ENCODE measurements around the gene NSD2.

NSD2 gene

DNA sequence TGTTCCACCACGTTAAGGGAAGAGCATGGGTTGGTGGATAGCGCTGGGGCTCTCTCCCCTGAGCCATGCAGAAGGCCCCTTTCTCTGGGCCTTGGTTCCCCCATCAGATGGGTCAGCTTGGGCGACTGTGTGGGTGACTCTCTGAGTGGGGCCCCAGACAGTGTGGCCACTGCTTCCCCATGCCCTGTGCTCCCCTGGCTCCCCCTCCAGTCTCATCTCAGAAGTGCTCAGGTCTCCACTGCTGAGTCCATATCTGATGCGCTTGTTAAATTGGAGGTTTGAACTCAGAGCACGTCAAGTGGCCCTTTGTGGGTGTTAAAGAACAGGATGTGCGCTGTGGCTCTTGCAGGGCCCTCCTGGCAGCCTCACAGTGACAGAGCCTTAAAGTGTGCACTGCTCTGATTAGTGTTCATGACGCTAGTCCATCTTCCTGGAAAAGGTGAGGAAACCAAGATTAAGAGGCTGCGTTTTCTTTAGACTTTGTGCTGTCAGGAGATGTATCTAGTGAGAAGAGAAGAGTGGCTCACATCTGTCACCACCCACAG, 77.8 kb downstream of the NSD2 start:
- no peak for DNase-seq

- no peak for DNase-seq
Measured at GRCh38 chr4:1950369-1950768, 79.2 kb downstream of the NSD2 start.

DNA sequence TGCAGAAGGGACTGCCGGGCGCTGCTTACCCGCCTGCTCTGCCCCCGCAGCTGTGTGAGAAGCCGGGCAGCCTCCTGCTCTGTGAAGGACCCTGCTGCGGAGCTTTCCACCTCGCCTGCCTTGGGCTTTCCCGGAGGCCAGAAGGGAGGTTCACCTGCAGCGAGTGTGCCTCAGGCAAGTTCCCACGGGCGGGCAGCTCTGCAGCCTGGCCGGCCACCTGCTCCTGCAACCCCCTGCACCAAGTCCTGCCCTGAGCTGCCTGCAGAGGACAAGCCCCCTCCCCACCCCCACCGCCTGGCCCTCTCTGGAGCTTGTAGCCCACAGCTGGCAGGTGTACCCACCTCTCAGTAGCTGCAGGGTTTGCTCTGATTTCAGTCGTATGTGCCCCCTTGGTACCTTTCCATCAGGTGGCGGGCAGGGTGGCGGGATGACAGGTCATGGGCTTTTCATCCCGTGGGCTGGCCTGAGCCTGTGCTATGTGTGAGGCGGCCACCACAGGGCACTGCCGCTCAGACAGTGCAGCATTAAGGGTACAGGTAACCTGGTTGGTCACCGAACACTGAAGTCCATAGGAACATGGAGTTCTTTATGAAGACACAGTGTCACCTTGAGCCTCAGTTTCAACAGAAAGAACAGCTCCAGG, 81.0 kb downstream of the NSD2 start:
- no peak for DNase-seq

- DNase-seq: no peak
Measured at GRCh38 chr4:1952719-1953118, 81.5 kb downstream of the NSD2 start.

DNA sequence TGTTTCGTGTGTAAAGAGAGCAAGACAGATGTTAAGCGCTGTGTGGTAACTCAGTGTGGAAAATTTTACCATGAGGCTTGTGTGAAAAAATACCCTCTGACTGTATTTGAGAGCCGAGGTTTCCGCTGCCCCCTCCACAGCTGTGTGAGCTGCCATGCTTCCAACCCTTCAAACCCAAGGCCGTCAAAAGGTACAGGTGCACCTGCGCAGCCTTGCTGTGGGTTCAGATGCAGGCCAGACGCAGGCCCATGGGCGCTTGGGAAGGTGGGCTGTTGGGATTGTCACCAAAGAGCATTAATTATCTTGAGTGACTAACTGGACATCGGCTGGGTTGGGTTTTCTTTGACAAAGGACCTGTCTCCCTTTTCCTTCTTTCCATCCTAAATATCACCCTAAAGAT, 82.1 kb downstream of the NSD2 start:
- DNase-seq: no peak

DNA sequence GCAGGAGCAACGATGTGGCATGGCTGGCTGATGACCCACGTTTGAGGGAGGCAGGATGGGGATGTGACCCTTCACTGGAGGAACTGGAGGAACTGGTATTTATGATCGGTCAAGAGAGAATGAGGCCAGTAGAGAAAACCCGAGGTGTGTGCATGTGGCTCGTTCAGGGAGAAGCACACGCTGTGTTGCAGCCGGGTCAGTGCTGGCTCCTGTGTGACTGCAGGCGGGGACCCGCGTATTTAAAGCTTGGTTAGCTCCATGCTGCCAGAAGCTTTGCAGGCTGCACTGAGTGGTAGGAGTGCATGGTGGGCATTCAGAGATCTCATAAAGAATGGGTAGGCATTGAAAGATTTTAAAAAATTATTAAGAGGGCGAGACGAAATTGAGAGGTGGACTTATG, 85.4 kb downstream of the NSD2 start:
- DNase-seq: no peak

GRCh38 chr4:1958276-1959103, 87.3 kb downstream of the NSD2 start:
- no peak for DNase-seq

DNA sequence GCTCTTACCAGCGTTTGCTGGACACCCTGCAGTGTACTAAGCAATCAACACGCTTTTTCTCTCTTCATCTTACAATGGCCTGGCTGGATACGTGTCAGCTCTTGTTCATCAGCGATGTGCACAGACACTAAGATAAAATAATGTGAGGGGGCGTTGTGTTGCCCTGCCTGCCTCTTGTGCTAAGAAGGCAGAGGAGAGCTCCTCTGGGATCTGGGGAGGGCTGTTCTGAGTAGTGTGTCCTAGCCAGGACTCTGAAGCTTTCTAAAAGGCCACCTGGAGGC, 87.9 kb downstream of the NSD2 start:
- DNase-seq: no peak

GRCh38 chr4:1960170-1960825, 89.1 kb downstream of the NSD2 start:
- no peak for DNase-seq

- DNase-seq: no peak
Measured at GRCh38 chr4:1961038-1961437, 89.8 kb downstream of the NSD2 start.

DNA sequence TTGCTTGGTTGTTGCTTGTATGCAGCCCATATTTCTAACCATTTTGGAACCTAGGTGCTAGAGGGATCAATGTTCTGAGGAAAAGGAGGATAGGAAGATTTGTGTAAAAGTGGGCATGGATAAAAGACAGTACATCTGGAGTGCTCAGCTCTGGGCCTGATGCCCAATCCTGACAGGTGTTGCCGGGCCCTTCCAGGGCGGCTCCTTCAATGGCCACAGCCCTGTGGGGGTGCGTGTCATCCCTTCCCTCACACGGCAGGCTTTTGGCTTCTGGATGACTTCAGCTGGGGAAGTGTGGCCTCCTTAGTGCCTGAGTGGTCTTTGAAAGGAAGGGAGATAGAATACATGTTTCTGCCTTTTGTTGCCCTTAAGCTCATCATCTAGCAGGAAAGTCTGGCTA, 90.4 kb downstream of the NSD2 start:
- no peak for DNase-seq

GRCh38 chr4:1962980-1963379, 91.8 kb downstream of the NSD2 start:
- DNase-seq: no peak

DNA sequence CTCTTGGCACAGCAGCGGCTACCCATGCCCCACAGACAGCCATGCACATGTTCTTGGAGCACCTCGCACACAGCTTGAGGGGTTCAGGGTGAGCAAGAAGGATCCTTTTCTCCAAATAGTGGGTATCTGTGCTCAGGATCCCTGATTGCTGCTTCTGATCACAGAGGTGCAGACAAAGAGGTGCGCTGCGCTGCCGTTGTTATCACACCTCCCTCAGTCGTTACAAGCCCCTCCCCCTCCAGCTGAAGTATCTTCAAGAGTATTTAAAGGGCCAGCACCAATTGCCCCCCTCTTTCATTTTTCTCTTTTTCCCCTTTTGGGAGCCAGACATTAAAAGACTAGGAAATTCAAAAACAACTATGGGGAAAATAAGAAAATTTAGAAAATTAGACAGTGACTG, 93.2 kb downstream of the NSD2 start:
- no peak for DNase-seq

DNA sequence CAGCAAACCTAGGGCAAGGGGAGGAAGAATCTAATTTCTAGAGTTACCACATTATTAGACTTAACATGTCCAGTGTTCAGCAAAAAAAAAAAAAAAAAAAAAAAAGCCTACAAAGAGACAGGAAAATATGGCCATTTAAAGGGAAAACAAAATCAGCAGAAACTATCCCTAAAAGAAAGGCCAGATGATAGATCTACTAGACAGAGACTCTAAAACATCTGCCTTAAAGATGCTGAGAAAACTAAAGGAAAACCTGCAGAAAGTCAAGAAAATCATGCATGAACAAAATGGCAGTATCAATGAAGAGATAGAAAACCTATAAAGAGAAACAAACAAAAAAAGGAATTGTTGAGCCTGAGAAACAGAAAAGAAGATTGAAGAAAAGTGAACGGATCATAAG, 93.8 kb downstream of the NSD2 start:
- DNase-seq: no peak

DNA sequence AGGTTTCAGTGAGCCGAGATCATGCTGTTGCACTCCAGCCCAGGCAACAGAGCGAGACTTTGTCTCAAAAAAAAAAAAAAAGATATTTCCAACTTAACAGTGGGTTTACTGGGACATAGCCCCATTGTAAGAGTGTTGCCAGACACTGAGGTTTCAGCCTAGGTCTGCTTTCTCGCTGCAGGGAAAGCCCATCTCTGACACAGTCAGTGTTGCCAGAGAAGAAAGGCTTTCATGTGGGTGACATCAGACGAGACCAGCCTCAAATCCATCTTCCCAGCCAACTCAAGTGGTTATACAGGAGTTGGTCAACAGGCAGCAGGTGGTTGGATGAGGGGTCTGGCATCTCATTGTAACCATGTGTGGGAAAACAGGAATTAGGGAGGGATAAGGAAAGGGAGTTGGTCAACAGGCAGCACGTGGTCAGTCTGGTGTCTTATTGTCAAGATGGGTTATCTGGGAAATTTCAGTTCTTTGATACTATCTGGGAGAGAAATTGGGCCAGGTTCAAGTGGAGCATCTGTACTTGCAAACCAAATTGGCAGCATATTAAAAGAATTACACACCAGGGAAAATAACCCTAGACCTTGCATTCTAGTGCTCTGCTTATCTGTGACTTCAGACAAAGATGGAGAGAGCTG, 96.4 kb downstream of the NSD2 start:
- DNase-seq: no peak

- no peak for DNase-seq
Measured at GRCh38 chr4:1968686-1969295, 97.6 kb downstream of the NSD2 start.

DNA sequence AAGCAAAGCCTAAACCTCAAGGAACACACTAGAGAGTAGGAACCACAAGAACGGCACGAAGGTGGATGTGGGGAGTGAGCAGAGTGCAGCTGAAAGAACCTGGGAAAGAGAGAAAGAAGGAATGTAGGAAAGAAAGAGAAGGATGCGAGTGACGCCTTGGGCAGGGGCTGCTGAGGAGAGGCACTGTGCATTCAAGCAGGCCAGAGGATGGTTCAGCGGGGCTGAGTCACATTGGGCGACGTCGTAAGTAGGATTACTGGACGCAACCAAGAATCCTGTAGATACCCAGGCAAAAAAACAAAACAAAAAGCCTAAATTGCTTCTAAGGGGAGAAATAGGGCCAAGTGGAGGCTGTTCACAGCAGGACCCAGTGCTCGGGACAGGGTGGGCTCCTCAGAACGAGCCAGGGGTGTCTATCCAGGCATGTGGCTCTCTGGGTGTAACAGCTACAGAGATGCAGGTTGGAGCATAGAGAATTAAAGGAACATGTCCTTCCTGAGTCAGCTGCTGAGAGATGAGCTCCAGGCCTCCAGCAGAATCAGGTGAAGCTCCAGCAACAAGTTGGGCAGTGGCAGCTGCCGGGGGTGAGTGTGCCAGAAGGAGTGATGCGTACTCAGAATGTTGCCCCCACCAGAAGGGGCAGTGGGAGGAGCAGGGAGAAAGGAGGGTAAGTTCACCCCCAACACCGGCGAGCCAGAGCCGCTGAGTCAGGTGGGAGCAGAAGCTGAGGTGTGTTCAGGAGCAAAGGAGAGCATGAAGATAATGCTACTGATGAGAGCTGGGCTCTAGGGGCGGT, 98.9 kb downstream of the NSD2 start:
- DNase-seq: no peak

- no peak for DNase-seq
Measured at GRCh38 chr4:1970926-1971325, 99.7 kb downstream of the NSD2 start.

GRCh38 chr4:1971456-1972200, 100.4 kb downstream of the NSD2 start:
- DNase-seq: no peak

- no peak for DNase-seq
Measured at GRCh38 chr4:1972414-1972813, 101.2 kb downstream of the NSD2 start.

GRCh38 chr4:1973218-1973617, 102.0 kb downstream of the NSD2 start:
- DNase-seq: no peak

GRCh38 chr4:1973661-1974060, 102.5 kb downstream of the NSD2 start:
- no peak for DNase-seq

Measured in SHP77 (cell line).